GM12873 (cell line): ENCODE data around the gene FNDC1.

Source experiments
- CTCF ChIP-seq: IDR thresholded peaks from 2 replicates; pipeline ENCODE4 v1.5.1; 2012; ENCODE audit warnings: low read depth, mild to moderate bottlenecking, moderate library complexity, low read length, control low read depth; ENCODE audit not compliant: insufficient read depth; ENCODE audit errors: missing control alignments

The FNDC1 gene

DNA sequence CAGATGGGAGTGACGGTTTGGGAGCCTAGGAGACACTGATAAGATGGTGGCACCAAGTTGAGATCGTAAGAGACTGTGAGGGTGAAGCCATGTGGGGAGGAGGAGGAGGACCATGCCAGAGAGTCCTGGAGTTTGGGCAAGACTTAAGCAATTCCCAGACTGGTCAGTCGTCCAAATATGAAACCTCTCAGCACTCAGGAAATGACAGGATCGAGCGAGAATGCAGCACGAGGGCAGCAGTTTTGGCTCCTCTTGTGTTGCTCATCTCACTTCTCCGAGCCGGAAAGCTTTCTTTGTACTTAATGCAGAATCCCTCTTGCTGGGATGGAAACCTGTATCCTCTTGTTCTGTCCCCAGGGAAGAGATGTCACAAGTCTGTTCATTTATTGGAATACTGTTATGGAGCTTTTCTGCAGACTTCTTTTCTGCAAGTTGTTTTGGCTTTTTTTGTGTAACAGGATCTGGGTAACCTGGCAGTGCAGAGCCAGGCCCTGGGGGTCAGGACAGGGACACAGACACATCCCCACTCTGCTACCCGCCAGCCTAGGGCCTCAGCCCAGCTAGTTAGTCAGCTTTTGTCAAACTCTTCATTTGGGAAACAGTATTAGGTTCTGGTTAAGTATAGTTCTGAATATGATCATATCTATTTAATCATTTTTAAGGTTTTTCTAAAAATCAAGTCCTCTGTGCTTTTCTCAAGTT, 34.3 kb downstream of the FNDC1 start:
- no peak for TF ChIP-seq CTCF

GRCh38 chr6:159204605-159205004, 35.4 kb downstream of the FNDC1 start:
- TF ChIP-seq CTCF: no peak

DNA sequence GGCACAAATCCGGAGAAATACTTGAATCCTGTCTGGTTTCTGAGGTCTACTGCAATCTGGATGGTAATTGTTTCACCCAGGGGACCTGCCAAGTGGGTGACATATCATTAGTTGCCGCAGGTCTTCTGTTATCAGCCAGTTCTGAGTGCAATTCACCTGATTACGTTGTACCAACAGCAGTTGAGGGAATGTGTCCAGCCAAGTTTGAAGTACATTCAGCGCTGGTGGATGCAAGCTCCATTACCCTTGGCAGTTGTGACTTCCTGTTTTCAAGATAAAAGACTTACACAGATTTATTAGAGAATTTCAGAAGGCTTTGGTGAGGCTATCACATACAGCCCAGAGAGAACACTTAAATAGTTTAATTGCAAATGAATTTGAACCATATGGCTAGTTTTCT, 42.8 kb downstream of the FNDC1 start:
- TF ChIP-seq CTCF: no peak

DNA sequence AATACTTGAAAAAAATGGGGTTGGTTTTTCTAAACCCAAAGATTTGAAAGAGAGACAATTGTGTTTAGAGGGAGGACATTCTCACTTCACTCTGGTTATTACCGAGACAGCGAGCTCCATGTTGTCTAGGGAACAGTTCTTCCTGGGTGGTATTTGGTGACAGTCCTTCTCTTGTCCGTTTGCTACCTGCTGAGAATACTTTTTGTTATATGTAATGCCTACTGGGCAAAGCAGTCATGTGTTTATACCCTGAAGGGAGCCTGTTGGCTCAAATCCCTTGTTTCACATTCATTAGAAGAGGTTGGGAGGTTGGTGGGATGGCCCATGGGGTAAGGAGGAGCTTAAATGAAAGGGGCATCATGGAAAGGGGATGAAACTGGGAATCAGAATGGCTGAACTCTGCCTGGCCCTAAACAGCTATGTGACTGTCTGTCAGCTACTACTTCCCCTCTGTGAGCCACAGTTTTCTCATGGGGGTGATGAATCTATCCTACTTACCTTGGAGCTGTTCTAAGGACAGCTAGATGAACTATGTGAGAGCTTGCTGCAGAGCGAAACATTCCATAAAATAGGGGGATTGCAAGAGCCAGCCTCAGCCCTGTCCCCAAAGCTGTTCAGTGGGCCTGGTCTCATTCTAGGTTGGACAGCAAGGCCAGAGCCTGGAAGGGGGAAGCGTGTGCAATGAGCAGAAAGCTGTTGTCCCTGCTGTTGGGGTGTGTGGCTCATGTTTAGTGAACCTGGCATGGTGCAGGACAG, 43.5 kb downstream of the FNDC1 start:
- TF ChIP-seq CTCF: no peak

DNA sequence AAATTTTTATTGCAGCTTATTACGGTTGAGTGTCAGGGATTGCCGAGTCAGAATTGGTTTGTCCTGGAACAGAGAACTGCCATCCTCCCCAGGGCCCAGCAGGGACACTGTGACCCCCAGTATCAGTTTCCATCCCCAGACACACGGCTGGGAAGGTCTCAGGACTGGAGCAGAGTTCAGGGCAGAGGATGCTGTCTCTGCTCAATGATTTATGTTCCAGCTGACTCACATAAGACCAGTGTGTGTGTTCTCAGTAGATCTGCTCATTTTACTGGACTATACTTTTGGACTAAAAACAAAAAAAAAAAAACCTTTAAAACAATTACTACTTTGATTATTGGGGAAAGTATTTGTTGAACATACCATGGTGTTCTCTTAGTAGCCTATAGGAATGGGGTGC, 44.2 kb downstream of the FNDC1 start:
- no peak for TF ChIP-seq CTCF

DNA sequence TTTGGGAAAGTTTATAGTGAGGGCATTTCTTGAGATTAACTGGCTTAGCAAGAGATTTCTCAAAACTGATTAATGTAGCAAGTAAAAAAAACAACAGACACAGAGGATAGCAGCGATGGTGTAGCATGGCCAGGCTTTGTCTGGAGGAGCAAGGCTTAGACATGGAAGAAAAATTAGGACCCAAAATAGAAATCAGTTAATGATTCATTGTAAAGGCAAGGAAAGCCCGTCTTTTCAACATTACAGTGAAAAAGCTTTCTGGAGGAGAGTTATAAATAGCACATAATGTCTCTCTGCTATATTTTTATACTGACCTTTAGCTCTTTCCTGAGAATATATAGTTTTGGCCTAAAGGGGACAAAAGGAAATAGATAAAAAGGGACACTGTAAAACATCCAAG, 45.1 kb downstream of the FNDC1 start:
- no peak for TF ChIP-seq CTCF

DNA sequence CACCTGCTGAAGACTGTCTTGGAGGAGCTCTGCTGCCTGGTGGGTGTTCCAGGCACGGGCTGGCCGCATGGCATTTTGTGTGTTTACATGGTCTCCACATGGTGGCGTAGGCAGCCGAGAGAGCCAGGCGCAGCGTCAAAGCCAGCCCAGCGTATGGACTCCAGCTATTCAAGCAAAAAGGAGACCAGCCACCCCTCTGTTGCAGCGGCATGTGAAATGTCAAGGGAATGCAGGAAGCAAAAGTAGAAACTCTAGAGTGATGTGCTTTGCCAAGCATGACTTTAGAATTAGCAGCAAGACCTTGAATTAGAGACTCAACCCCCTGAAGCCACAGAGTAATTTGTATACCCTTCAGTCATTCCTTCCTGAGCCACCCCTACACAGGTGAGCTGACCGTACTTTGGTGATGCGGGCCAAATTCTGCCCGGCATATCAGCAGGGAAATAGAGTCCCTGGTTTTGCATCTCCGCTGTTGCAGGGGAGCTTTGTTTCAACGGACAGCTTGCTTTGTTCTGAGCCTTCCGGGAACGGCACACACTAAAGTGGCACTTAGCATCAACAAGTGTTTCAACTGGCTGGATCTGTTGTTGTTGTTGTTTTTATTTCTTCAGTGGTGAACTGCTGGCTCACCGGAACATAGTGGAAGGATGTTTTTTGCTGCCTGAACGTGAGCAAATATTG, 48.5 kb downstream of the FNDC1 start:
- TF ChIP-seq CTCF: peak; percentile 68
